AG04449 (cell line): ENCODE results near the gene BCR.

Experiments
- CTCF ChIA-PET: fragments of 350-600 bp; formaldehyde crosslinking; extraction: SDS; loops from one replicate; lab custom pipeline; 2021; ENCODE audit warnings: antibody characterized with exemption; lab: Yijun Ruan, JAX
- POLR2A ChIA-PET: fragments of 400-600, 350-600 bp; formaldehyde crosslinking; extraction: SDS; loops from one replicate; lab custom pipeline; 2020; ENCODE audit warnings: antibody characterized with exemption, inconsistent platforms; lab: Yijun Ruan, JAX
- DNase-seq: peaks from one replicate; pipeline ENCODE4 v3.0.0-alpha.2; 2010; ENCODE audit warnings: low read depth, low spot score
- H3K4me3 ChIP-seq: 2 replicates; pipeline ENCODE4 v1.5.1; 2011; ENCODE audit warnings: low read depth, mild to moderate bottlenecking, control low read depth, low read length
- CTCF ChIP-seq: IDR thresholded peaks from one replicate; pipeline ENCODE4 v1.5.1; 2011; ENCODE audit warnings: mild to moderate bottlenecking, moderate library complexity, low read length, control low read depth, inconsistent platforms; ENCODE audit not compliant: insufficient read depth; ENCODE audit errors: missing control alignments

BCR gene

GRCh38 chr22:23270212-23270733, 90.0 kb downstream of the BCR start:
- peak; percentile 16 for TF ChIP-seq CTCF
- no peak overlapping the region for H3K4me3 ChIP-seq
- no peak for DNase-seq
- ChIA-PET CTCF (interaction anchor here (1.2 to 34.4 kb wide), 6 partner anchors 12 to 311 kb away, joined by 3 to 953 read pairs (median 7); partner anchors contain the start of gene BCR), POLR2A (no interaction called here)

DNA sequence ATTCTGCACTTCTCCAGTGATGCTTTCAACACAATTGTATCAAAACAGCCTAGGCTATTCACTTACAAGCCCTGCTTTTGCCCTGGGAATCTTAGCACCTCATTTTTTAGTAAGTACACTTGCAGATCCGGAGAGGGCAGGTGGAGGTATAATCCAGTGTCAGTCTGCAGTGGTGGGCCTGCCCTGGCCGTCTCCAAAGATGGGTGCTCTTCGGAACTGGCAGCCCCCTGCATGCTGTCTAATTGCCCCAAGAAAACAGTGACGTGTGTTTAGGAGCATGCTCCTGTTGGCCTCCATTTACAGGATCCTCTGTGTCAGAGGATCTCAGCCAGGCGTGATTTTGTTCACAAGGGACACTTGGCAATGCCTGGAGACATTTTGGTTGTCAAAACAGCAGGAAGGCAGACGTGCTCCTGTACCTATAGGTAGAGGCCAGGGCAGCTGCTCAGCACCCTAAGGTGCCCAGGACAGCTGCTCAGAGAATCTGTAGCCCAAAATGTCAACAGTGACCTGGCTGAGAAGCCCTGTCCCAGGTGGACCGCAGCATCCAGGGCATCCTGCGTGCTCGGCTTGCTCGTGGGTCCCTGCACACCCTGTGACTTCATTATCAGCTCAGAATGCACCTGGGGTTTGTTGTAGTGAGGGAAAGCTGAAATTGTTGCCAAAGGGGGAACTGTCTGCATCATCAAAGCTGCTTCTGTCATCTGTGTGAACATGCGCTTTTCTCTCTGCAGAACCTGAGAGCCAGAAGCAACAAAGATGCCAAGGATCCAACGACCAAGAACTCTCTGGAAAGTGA, 90.7 kb downstream of the BCR start:
- ChIA-PET POLR2A (no interaction called here), CTCF (interaction anchor here (1.2 to 34.4 kb wide), 6 partner anchors 11 to 311 kb away, joined by 3 to 953 read pairs (median 7); partner anchors contain the start of gene BCR)
- H3K4me3 ChIP-seq, result no peak overlapping the region

GRCh38 chr22:23271597-23271908, 91.2 kb downstream of the BCR start:
- H3K4me3 ChIP-seq, result no peak overlapping the region
- CTCF ChIA-PET, result interaction anchor here (6.0 to 34.4 kb wide), 2 partner anchors 11 to 93 kb away, joined by 31 to 953 read pairs; partner anchors contain the start of gene BCR
- no peak for DNase-seq
- no peak for TF ChIP-seq CTCF
- POLR2A ChIA-PET, result no interaction called here

More for the DNA sequence above, 90.7 kb downstream of the BCR start:
- TF ChIP-seq CTCF, result no peak
- no peak for DNase-seq

GRCh38 chr22:23272371-23272770, 92.1 kb downstream of the BCR start:
- H3K4me3 ChIP-seq, result no peak overlapping the region
- POLR2A ChIA-PET, result no interaction called here
- CTCF ChIA-PET, result interaction anchor here (1.4 to 34.4 kb wide), 3 partner anchors 9 to 94 kb away, joined by 8 to 953 read pairs (median 31); partner anchors contain the start of gene BCR
- DNase-seq, result no peak
- no peak for TF ChIP-seq CTCF

DNA sequence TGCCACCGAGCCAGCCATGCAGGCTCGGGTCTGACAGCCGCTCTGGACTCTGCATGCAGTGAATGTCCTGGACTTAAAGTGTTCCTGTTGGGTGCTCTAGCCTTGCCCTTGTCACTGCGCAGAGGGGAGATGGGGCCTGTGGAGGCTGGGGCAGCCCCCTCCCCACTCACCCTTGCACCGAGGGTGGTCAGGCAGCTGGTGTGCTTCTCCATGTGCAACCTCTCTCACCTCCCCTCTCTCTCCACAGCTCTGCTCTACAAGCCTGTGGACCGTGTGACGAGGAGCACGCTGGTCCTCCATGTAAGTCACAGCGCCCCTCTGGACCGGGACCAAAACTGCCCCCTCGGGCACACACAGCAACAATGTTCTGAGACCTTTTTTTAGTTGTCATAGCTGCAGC, 92.5 kb downstream of the BCR start:
- DNase-seq, result no peak
- ChIA-PET POLR2A (no interaction called here), CTCF (interaction anchor here (1.4 to 34.4 kb wide), 3 partner anchors 9 to 94 kb away, joined by 5 to 953 read pairs (median 8); partner anchors contain the start of gene BCR)
- no peak overlapping the region for H3K4me3 ChIP-seq
- TF ChIP-seq CTCF, result no peak

GRCh38 chr22:23273445-23274145, 93.3 kb downstream of the BCR start:
- ChIA-PET POLR2A (no interaction called here), CTCF (interaction anchor here (1.2 to 34.4 kb wide), 4 partner anchors 8 to 95 kb away, joined by 3 to 953 read pairs (median 6); partner anchors contain the start of gene BCR)
- DNase-seq, result no peak
- no peak overlapping the region for H3K4me3 ChIP-seq
- no peak for TF ChIP-seq CTCF
